CD4-positive, CD25-positive, alpha-beta regulatory T cell (primary cell): Measurements from ENCODE around the gene SPTBN5. TPM values are rescaled to one million over a fixed set of nuclear protein-coding genes. Genes with fewer than 3 reads are reported as not detected.

Experiments
- ATAC-seq, 2 donors: fragments of 150-1000 bp; cut with Tn5 transposase; one replicate each; pipeline ENCODE4 v1.10.0; 2021; ENCODE audit warnings: low read depth in 2 of 2, moderate number of reproducible peaks in 2 of 2, moderate library complexity in 1 of 2
- DNase-seq, 3 donors: peaks; one replicate each; pipeline versions ENCODE4 v3.0.0 to v3.0.0-alpha.2; 2012 to 2022; ENCODE audit warnings: mixed read lengths in 1 of 3
- H3K27ac ChIP-seq: one replicate; pipeline ENCODE4 v1.7.0; 2013; ENCODE audit warnings: mild to moderate bottlenecking, low read length; ENCODE audit not compliant: insufficient read depth, poor library complexity, severe bottlenecking
- H3K27me3 ChIP-seq: one replicate; pipeline ENCODE4 v1.7.0; 2013; ENCODE audit warnings: low read length; ENCODE audit not compliant: control insufficient read depth, insufficient read depth
- H3K36me3 ChIP-seq: one replicate; pipeline ENCODE4 v1.7.0; 2013; ENCODE audit warnings: mild to moderate bottlenecking, low read length, moderate library complexity; ENCODE audit not compliant: control insufficient read depth, insufficient read depth
- H3K4me1 ChIP-seq: 2 replicates; pipeline ENCODE4 v1.7.0; 2013; ENCODE audit warnings: mild to moderate bottlenecking, low read length; ENCODE audit not compliant: insufficient read depth, control insufficient read depth, poor library complexity, severe bottlenecking
- H3K4me3 ChIP-seq: one replicate; pipeline ENCODE4 v1.7.0; 2013; ENCODE audit warnings: low read depth, mild to moderate bottlenecking, low read length, moderate library complexity
- H3K9me3 ChIP-seq, 2 experiments: 1 replicate in 1 of 2; 2 replicates in 1 of 2; pipeline ENCODE4 v1.7.0; 2013; ENCODE audit warnings: low read length in 2 of 2, mild to moderate bottlenecking in 1 of 2, moderate library complexity in 1 of 2; ENCODE audit not compliant: control insufficient read depth in 2 of 2
- H3K27ac Mint-ChIP-seq, 3 donors: one replicate each; pipeline ENCODE4 v1.8.0; 2020 to 2022; ENCODE audit warnings: mild to moderate bottlenecking in 3 of 3, mixed read lengths in 3 of 3, moderate library complexity in 2 of 3
- H3K27me3 Mint-ChIP-seq: one replicate; pipeline ENCODE4 v1.8.0; 2022; ENCODE audit warnings: mild to moderate bottlenecking, mixed read lengths
- H3K36me3 Mint-ChIP-seq: one replicate; pipeline ENCODE4 v1.8.0; 2020; ENCODE audit warnings: mixed read lengths
- H3K4me1 Mint-ChIP-seq, 4 donors: one replicate each; pipeline ENCODE4 v1.8.0; 2020 to 2022; ENCODE audit warnings: mixed read lengths in 4 of 4, mild to moderate bottlenecking in 1 of 4
- H3K4me3 Mint-ChIP-seq, 4 donors: one replicate each; pipeline ENCODE4 v1.8.0; 2020 to 2022; ENCODE audit warnings: mild to moderate bottlenecking in 4 of 4, mixed read lengths in 4 of 4, moderate library complexity in 3 of 4
- H3K9me3 Mint-ChIP-seq, 7 donors: one replicate each; pipeline ENCODE4 v1.8.0; 2020 to 2022; ENCODE audit warnings: mixed read lengths in 7 of 7, mild to moderate bottlenecking in 3 of 7, moderate library complexity in 2 of 7
- polyA plus RNA-seq, 4 donors: library from polyadenylated mRNA; unstranded; fragments of 300-500 nt; fragmentation: Illumina TruSeq; gene quantifications; one replicate each; pipeline ENCODE4 v1.2.3, GENCODE V29; 2021
- total RNA-seq: library from RNA; stranded (reverse); gene quantifications from one replicate; pipeline ENCODE4 v1.2.3, GENCODE V29; 2022

SPTBN5 gene
- total and polyA plus RNA-seq, 5 donors from 2014 or later = 0.26 to 2.7 TPM; not detected in 3

DNA sequence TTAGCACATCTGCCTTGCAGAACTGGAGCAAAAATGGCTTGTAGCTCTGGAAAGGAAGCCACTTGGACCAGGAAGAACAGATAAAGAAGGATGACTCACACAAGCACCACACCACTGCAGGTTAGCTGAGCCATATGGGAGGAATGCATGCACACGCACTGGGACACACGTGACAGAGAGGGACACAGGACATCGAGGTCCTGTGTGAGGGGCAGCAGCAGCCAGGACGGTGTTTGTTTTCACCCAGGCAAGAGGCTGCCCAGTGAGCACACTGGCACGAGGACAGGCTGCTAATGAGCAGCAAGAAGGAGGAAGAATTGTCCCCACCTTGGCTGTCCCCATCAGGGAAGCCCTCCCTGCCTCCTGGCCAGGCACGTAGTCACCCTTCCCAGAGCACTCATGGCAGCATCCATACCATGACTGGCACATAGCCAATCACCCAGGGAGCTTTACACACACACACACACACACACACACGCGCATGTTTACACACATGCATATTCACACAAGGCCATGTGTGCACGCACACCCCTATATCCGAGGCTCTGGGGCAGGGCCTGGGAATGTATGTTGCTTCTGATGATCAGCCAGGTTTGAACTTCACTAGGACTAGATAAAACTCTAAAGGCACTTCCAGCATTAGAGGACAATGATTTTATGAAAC lies 24.0 kb upstream of the SPTBN5 start:
- peak overlapping the region in 1 of 3 donors; percentile 69 for H3K27ac Mint-ChIP-seq

GRCh38 chr15:41915255-41915994 lies 21.6 kb upstream of the SPTBN5 start:
- Mint-ChIP-seq H3K27me3 (no peaks in the 10 kb centered on the region), H3K27ac (peak overlapping the region in 1 of 3 donors; percentile 62)

More for the DNA sequence above, 24.0 kb upstream of the SPTBN5 start:
- H3K9me3 Mint-ChIP-seq = peaks cover 0 to 1% (median 0%) of the 10 kb centered on the region in 7 donors
- no peaks in the 10 kb centered on the region for H3K27me3 Mint-ChIP-seq
- Histone ChIP-seq H3K27ac (no peak overlapping the region), H3K4me3 (no peak overlapping the region), H3K4me1 (no peaks in the 10 kb centered on the region), H3K36me3 (peaks cover 35% of the 10 kb centered on the region), H3K9me3 (no peaks in the 10 kb centered on the region), H3K27me3 (no peaks in the 10 kb centered on the region)
- peaks cover 5 to 12% (median 8%) of the 10 kb centered on the region in 4 donors for H3K4me1 Mint-ChIP-seq
- no peak for ATAC-seq
- DNase-seq = no peak
- H3K36me3 Mint-ChIP-seq = peaks cover 22% of the 10 kb centered on the region
- H3K4me3 Mint-ChIP-seq = no peak overlapping the region

GRCh38 chr15:41914411-41914810 lies 20.6 kb upstream of the SPTBN5 start:
- H3K4me3 ChIP-seq = no peak overlapping the region
- ATAC-seq (no peak), DNase-seq (no peak)
- Mint-ChIP-seq H3K9me3 (no peaks in the 10 kb centered on the region), H3K4me3 (no peak overlapping the region), H3K36me3 (peaks cover 21% of the 10 kb centered on the region), H3K27ac (no peak overlapping the region), H3K27me3 (no peaks in the 10 kb centered on the region), H3K4me1 (peaks cover 0 to 7% (median 4%) of the 10 kb centered on the region in 4 donors)
- no peaks in the 10 kb centered on the region for H3K9me3 ChIP-seq
- H3K27me3 ChIP-seq = no peaks in the 10 kb centered on the region
- no peak overlapping the region for H3K27ac ChIP-seq
- H3K36me3 ChIP-seq = peaks cover 41% of the 10 kb centered on the region
- H3K4me1 ChIP-seq = no peaks in the 10 kb centered on the region

More at GRCh38 chr15:41915255-41915994, 21.6 kb upstream of the SPTBN5 start:
- H3K4me1 Mint-ChIP-seq = peaks cover 3 to 8% (median 4%) of the 10 kb centered on the region in 4 donors
- H3K36me3 Mint-ChIP-seq = peaks cover 18% of the 10 kb centered on the region
- H3K9me3 Mint-ChIP-seq = no peaks in the 10 kb centered on the region
- DNase-seq (no peak), ATAC-seq (no peak)
- H3K4me3 ChIP-seq = no peak overlapping the region
- H3K36me3 ChIP-seq = peaks cover 37% of the 10 kb centered on the region
- no peak overlapping the region for H3K27ac ChIP-seq
- H3K4me1 ChIP-seq = no peaks in the 10 kb centered on the region
- no peaks in the 10 kb centered on the region for H3K27me3 ChIP-seq
- no peaks in the 10 kb centered on the region for H3K9me3 ChIP-seq
- H3K4me3 Mint-ChIP-seq = no peak overlapping the region

DNA sequence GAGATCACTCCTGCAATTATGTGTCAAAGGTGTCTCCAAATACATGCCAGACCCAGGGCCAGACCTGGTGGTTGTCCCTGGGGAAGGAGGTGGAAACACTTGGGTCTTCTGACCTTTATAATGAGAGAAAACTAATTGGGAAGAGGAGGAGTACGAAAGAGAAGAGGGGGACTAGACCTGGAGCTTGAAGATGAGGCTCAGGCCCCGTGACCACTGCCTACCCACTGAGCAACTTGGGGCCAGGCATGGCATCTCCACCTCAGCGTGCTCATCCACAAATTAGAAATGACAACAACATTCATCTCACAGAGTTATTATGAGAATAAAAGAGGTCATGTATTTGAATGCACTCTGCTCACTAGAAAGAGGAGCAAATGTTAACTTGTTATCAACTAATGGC lies 19.4 kb upstream of the SPTBN5 start:
- H3K27ac ChIP-seq = no peak overlapping the region
- Mint-ChIP-seq H3K4me1 (peaks cover 0 to 7% (median 4%) of the 10 kb centered on the region in 4 donors), H3K27ac (peak overlapping the region in 2 of 3 donors; percentile 41 to 51), H3K36me3 (peaks cover 17% of the 10 kb centered on the region), H3K9me3 (no peaks in the 10 kb centered on the region), H3K27me3 (no peaks in the 10 kb centered on the region), H3K4me3 (no peak overlapping the region)
- peaks cover 41% of the 10 kb centered on the region for H3K36me3 ChIP-seq
- ATAC-seq = no peak
- H3K9me3 ChIP-seq = no peaks in the 10 kb centered on the region
- no peak overlapping the region for H3K4me3 ChIP-seq
- no peaks in the 10 kb centered on the region for H3K27me3 ChIP-seq
- DNase-seq = no peak
- no peaks in the 10 kb centered on the region for H3K4me1 ChIP-seq

- no peak overlapping the region for H3K4me3 ChIP-seq
- Mint-ChIP-seq H3K4me3 (no peak overlapping the region), H3K4me1 (peaks cover 0 to 5% (median 4%) of the 10 kb centered on the region in 4 donors), H3K36me3 (peaks cover 25% of the 10 kb centered on the region), H3K27ac (peak overlapping the region in 1 of 3 donors; percentile 62), H3K27me3 (no peaks in the 10 kb centered on the region), H3K9me3 (no peaks in the 10 kb centered on the region)
- H3K36me3 ChIP-seq = peaks cover 43% of the 10 kb centered on the region
- no peak for DNase-seq
- H3K9me3 ChIP-seq = no peaks in the 10 kb centered on the region
- H3K27ac ChIP-seq = no peak overlapping the region
- no peak for ATAC-seq
- H3K4me1 ChIP-seq = no peaks in the 10 kb centered on the region
- no peaks in the 10 kb centered on the region for H3K27me3 ChIP-seq
These were observed 18.0 kb upstream of the SPTBN5 start for GRCh38 chr15:41911691-41912345.

GRCh38 chr15:41908736-41909461 lies 15.0 kb upstream of the SPTBN5 start:
- H3K36me3 ChIP-seq = peaks cover 44% of the 10 kb centered on the region
- H3K27ac ChIP-seq = no peak overlapping the region
- H3K27me3 Mint-ChIP-seq = no peaks in the 10 kb centered on the region
- H3K4me1 ChIP-seq = no peaks in the 10 kb centered on the region
- H3K36me3 Mint-ChIP-seq = peaks cover 30% of the 10 kb centered on the region
- no peak for ATAC-seq
- H3K4me1 Mint-ChIP-seq = peaks cover 0 to 10% (median 7%) of the 10 kb centered on the region in 4 donors
- H3K9me3 ChIP-seq = peaks cover 0 to 3% of the 10 kb centered on the region in 2 experiments
- no peak overlapping the region for H3K4me3 Mint-ChIP-seq
- no peaks in the 10 kb centered on the region for H3K27me3 ChIP-seq
- no peak overlapping the region for H3K27ac Mint-ChIP-seq
- no peak overlapping the region for H3K4me3 ChIP-seq
- H3K9me3 Mint-ChIP-seq = no peaks in the 10 kb centered on the region
- no peak for DNase-seq

DNA sequence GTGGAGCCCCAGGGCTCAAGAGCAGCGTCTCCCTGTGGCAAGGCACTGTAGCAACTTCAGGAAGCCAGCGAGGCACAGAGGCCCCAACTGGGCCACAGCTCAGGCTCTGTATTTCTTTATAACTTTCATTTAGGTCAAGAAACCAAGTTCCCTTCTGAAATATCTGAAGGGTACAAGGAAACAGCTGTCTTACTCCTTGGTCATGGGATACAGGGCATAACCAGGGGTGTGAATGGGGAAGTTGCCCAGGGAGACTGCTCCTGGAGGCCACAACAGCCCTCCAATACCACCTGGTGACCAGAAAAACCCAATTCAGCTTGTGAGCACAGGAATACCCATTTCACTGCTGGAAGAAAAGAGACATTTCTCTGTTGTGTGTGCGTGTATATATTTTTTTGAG lies 13.3 kb upstream of the SPTBN5 start:
- no peak for DNase-seq
- H3K36me3 ChIP-seq = peaks cover 40% of the 10 kb centered on the region

More for the DNA sequence above, 13.3 kb upstream of the SPTBN5 start:
- Histone ChIP-seq H3K27me3 (no peaks in the 10 kb centered on the region), H3K27ac (no peak overlapping the region), H3K4me1 (no peaks in the 10 kb centered on the region), H3K9me3 (peaks cover 0 to 3% of the 10 kb centered on the region in 2 experiments), H3K4me3 (no peak overlapping the region)
- peaks cover 31% of the 10 kb centered on the region for H3K36me3 Mint-ChIP-seq
- no peak for ATAC-seq
- H3K27ac Mint-ChIP-seq = peak overlapping the region in 1 of 3 donors; percentile 67
- H3K27me3 Mint-ChIP-seq = no peaks in the 10 kb centered on the region
- H3K4me3 Mint-ChIP-seq = no peak overlapping the region
- peaks cover 0 to 10% (median 7%) of the 10 kb centered on the region in 4 donors for H3K4me1 Mint-ChIP-seq
- no peaks in the 10 kb centered on the region for H3K9me3 Mint-ChIP-seq
